GM04504 (cell line): ENCODE data around the gene ZFYVE1.
A peak's percentile ranks its signal among the peaks of the same experiment; 100 is the strongest.
"Not testable (repeated sequence)": the region's sequence is repeated elsewhere in the genome, so short reads cannot be mapped to it uniquely, and the experiment has no call there.

Source experiments
- DNase-seq: peaks from one replicate; pipeline ENCODE4 v3.0.0-alpha.2; 2012; ENCODE audit warnings: low read depth

The ZFYVE1 gene

DNA sequence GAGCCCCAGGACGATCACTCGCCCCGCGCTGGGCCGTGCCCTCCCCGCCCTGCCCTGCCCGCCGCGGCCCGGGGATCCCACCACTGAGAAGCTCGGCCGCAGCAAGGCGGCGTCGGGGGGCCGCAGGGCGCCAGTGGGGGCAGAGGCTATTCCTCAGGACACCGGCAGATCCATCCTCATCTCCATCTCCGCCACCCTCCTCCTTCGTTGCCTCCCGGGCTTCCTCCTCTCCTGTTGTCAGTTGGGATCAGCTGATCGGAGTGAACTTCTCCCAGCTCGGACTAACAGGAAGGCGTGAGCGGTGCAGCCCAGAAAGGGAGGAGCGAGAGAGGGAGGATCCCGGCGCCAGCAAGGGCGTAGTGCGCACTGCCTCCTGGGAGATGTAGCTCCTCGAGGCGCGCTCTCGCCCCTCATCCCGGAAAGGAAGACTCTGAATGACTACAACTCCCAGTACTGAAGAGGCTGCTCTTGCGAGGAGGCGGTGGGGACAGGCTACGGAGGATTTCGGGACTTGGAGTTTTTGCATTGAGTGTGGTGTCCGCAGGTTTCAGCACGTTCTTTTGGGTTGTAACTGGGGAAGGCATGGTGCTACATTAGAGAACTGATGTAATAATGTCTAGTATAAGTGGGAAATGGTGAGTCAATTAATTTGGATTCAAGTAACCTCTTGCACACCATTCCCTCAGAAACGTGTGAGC, at the start of gene ZFYVE1:
Gene ZFYVE1 (minus strand): TSS at position 262 of the 698 bp plus-strand sequence. CDS start 2,598 bp downstream, outside the sequence.
- peak; percentile 99 for DNase-seq

DNA sequence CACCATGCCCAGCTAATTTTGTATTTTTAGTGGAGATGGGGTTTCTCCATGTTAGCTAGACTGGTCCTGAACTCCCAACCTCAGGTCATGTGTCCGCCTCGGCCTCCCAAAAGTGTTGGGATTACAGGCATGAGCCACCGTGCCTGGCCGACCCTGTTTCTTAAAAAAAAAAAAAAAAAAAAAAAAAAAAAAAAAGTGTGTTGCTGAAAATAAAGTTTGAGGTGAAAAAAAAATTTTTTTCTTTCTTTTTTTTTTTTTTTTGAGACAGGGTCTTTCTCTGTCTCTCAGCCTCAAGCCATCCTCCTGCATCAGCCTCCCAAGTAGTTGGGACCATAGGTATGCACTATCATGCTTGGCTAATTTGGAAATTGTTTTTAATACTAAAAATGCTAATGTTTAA, 42.7 kb upstream of the ZFYVE1 start:
- no peak for DNase-seq

GRCh38 chr14:73058922-73059673, 32.2 kb upstream of the ZFYVE1 start:
- no peak for DNase-seq

DNA sequence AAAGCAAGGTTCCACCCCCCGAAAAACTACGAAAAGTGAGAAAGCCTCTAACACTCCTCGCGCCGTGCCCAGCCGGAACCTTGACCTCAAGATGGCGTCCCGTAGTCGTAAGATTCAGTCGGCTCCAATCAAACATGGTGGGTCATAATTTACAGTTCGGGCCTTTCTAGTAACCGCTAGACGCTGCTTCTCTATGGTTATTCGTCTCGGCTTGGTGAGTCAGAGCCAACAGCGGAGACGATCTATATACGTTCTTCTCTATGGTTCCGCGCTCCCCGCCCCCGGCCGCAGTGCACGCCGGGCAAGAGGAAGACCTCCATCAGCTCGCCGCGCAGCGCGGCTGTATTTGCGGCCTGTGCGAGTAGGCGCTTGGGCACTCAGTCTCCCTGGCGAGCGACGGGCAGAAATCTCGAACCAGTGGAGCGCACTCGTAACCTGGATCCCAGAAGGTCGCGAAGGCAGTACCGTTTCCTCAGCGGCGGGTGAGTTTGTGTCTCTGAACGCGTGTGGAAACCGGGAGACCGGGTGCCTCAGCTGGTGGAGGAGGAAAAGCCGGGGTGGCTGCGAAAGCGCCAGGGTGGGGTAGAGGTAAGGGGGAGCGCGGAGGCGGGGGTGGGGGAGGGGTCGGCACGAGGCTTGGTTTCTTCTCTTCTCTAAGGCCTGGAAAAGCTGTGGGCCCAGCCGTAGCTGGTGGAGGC, 31.5 kb upstream of the ZFYVE1 start, which contains the start of gene RBM25:
Gene RBM25 (plus strand): TSS at position 311 of the 698 bp plus-strand sequence. CDS start 13,108 bp downstream, outside the sequence.
- DNase-seq = peak; percentile 97

DNA sequence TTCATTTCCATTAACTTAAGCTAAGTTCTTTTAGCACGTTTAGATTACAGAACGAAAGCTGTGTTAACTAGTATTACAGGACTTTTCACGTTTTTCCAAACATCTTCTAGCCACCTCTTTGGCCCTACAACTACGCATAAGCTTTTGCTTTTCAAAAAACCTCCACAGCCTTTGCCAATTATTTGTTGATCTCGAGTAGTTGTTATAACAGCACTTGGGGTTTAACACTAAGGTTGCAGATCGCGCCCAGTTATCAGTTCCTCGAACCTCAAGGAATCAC, 31.0 kb upstream of the ZFYVE1 start:
- no peak for DNase-seq

GRCh38 chr14:73055251-73055650, 28.3 kb upstream of the ZFYVE1 start:
- DNase-seq = no peak

DNA sequence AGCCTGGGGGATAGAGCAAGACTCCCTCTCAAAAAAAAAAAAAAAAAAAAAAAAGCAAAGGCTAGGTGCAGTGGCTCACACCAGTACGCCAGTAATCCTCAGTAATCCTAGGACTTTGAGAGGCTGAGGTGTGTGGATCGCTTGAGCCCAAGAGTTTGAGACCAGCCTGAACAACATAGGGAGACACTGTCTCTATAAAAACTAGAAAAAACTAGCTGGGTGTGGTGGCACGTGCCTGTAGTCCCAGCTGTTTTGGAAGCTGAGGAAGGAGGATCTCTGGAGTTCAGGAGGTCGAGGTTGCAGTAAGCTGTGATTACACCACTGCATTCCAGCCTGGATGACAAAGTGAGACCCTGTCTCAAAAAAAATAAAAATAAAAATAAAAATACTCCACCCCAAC, 22.5 kb upstream of the ZFYVE1 start:
- DNase-seq = no peak

DNA sequence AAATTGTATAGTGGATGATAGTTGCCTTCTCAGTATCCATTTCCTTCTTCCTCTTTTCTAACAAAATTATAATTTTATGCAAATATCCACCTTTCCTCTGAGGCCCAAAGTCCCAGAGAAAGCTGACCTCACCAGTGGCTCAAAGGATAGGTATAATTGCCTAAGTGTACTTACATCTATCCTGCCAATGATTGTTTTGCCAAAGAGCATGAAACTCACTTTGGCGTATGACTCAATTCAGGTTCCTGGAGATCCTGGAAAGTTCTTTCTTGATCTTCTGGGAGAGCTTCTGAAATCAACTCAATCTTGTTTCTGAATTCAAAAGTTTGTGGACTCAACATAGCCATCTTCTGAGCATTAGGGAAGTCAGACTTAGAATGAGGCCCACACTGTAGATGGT, 20.9 kb upstream of the ZFYVE1 start:
- DNase-seq = no peak

- not testable (repeated sequence) for DNase-seq
Measured at GRCh38 chr14:73036706-73037450, 10.0 kb upstream of the ZFYVE1 start.

GRCh38 chr14:73027984-73028383, 1.1 kb upstream of the ZFYVE1 start:
- DNase-seq = no peak

DNA sequence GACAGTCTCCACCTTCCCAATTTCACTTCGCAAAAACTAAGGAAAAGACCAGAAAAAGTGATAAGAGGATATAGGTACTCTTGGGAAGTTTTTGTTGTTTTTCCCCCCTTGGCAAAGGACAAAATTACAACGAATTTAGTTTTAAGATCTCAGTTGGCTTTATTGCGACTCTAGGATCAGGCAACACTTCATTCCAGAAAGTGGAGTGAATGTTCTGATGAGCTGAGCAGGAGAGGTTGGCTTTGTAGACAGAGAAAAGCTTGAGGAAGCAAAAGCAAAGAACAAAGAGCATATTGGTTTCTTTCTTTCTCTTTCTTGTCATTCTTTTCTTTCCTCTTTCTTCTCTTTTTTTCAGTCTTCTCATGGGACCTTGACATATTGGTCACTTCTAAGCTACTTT, 640 bp upstream of the ZFYVE1 start:
- DNase-seq = no peak

GRCh38 chr14:73026243-73026844, 562 bp downstream of the ZFYVE1 start:
- DNase-seq = no peak

DNA sequence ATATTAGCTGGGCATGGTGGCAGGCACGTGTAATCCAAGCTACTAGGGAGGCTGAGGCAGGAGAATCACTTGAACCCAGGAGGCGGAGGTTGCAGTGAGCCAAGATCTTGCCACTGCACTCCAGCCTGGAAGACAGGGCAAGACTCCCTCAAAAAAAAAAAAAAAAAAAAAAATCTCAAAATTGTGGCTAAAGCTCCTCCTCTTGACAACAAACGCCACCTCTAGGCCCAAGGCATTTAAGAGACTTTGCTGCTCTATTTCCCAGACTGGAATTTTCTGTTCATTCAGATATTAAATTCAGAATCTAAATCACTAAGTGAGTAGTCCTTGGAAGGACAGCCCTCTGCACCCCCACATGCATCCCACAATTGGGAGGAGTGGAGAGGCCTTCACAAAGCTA, 1.4 kb downstream of the ZFYVE1 start:
- no peak for DNase-seq

GRCh38 chr14:73022051-73022450, 4.9 kb downstream of the ZFYVE1 start:
- DNase-seq = no peak

DNA sequence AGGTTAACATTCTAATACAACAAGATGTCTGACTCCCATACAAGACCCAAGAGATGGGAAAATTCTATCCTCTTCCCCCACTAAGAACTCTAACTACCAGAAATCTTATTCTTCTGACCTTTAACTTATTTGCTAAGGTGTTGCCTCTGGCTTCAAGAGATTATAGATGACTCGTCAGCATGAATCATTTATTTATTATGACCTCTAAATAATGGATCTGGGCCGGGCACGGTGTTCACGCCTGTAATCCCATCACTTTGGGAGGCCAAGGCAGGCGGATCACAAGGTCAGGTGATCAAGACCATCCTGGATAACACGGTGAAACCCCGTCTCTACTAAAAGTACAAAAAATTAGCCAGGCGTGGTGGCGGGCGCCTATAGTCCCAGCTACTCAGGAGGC, 10.9 kb downstream of the ZFYVE1 start:
- not testable (repeated sequence) for DNase-seq

- not testable (repeated sequence) for DNase-seq
Measured at GRCh38 chr14:73015552-73015951, 11.4 kb downstream of the ZFYVE1 start.

- no peak for DNase-seq
Measured at GRCh38 chr14:73014105-73014504, 12.8 kb downstream of the ZFYVE1 start.

- not testable (repeated sequence) for DNase-seq
Measured at GRCh38 chr14:73011189-73011588, 15.7 kb downstream of the ZFYVE1 start.

GRCh38 chr14:73008501-73008900, 18.4 kb downstream of the ZFYVE1 start:
- DNase-seq = no peak

DNA sequence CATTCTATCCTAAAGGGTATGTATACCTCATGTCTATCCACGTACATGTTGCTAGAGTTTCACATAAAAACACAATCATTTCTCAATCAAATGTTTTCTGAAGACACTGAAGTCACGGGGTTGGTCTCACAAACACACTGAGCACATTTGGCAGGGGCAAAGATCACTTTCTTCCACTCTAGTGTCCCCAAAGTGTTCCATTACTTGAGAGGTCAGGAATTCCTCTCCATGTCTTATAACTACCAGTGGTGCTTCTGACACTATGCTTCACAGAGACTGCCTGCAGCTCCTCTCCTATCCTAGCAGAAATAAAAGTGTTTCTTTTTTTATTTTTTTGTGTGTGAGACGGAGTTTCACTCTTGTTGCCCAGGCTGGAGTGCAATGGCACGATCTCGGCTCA, 19.1 kb downstream of the ZFYVE1 start:
- no peak for DNase-seq

DNA sequence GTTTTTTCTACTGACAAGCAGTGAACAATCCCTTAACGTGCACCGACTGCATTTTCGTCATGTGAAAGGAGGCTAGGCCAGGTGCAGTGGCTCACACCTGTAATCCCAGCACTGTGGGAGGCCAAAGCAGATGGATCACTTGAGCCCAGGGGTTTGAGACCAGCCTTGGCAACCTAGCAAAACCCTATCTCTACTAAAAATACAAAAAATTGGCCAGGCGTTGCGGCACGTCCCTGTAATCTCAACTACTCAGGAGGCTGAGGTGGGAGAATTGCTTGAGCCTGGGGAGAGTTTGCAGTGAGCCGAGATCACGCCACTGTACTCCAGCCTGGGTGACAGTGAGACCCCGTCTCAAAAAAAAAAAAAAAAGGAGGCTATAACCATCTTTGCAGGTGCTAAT, 22.3 kb downstream of the ZFYVE1 start:
- DNase-seq = not testable (repeated sequence)

DNA sequence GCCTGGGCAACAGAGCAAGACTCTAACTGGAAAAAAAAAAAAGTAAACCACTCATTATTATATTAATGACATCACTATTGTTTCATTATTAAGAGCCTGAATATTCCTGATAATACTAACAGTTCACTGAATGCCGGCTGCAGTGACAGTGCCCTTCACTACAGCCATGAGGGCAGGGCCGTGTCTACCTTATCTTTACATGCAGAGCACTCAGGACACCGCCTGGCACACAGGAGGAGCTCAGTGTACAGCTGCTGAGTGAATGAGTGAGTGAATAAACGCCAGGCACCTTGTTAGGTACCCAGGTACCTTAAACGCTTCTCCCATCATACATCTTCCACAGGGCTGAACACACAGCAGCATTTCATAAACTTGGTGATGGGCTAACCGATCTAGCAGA, 23.2 kb downstream of the ZFYVE1 start:
- no peak for DNase-seq
